GM21447 (cell line): ENCODE results near the gene PHF14.
"Not testable (repeated sequence)": the region's sequence is repeated elsewhere in the genome, so short reads cannot be mapped to it uniquely, and the experiment has no call there.

Source experiments
- ATAC-seq: cut with Tn5 transposase; IDR thresholded peaks from one replicate; pipeline ENCODE4 v1.9.1; 2021; ENCODE audit not compliant: unreplicated experiment

Gene PHF14

GRCh38 chr7:10973942-10974911 lies 555 bp downstream of the PHF14 start:
- peak; percentile 34 for ATAC-seq

GRCh38 chr7:10977113-10977512 lies 3.4 kb downstream of the PHF14 start:
- ATAC-seq: no peak

- no peak for ATAC-seq
Observed at GRCh38 chr7:10981317-10981716, 7.6 kb downstream of the PHF14 start.

- ATAC-seq: not testable (repeated sequence)
Observed at GRCh38 chr7:10990748-10991147, 17.1 kb downstream of the PHF14 start.

- not testable (repeated sequence) for ATAC-seq
Observed at GRCh38 chr7:10995482-10996166, 22.0 kb downstream of the PHF14 start.

- ATAC-seq: no peak
Observed at GRCh38 chr7:10998996-10999757, 25.5 kb downstream of the PHF14 start.

- ATAC-seq: no peak
Observed at GRCh38 chr7:11005202-11005601, 31.5 kb downstream of the PHF14 start.

GRCh38 chr7:11006291-11006690 lies 32.6 kb downstream of the PHF14 start:
- no peak for ATAC-seq

GRCh38 chr7:11009631-11010030 lies 36.0 kb downstream of the PHF14 start:
- ATAC-seq: no peak

- no peak for ATAC-seq
Observed at GRCh38 chr7:11021468-11021867, 47.8 kb downstream of the PHF14 start.

- no peak for ATAC-seq
Observed at GRCh38 chr7:11026452-11027359, 53.0 kb downstream of the PHF14 start.

- ATAC-seq: no peak
Observed at GRCh38 chr7:11035661-11036060, 62.0 kb downstream of the PHF14 start.

GRCh38 chr7:11039974-11040373 lies 66.3 kb downstream of the PHF14 start:
- no peak for ATAC-seq

GRCh38 chr7:11054033-11054432 lies 80.4 kb downstream of the PHF14 start:
- ATAC-seq: no peak

- ATAC-seq: no peak
Observed at GRCh38 chr7:11060893-11061292, 87.2 kb downstream of the PHF14 start.

- no peak for ATAC-seq
Observed at GRCh38 chr7:11062110-11062509, 88.4 kb downstream of the PHF14 start.

GRCh38 chr7:11069591-11069990 lies 95.9 kb downstream of the PHF14 start:
- ATAC-seq: no peak

GRCh38 chr7:11077816-11078215 lies 104.1 kb downstream of the PHF14 start:
- ATAC-seq: no peak

GRCh38 chr7:11078247-11078834 lies 104.7 kb downstream of the PHF14 start:
- no peak for ATAC-seq

GRCh38 chr7:11079907-11080306 lies 106.2 kb downstream of the PHF14 start:
- no peak for ATAC-seq
